NCI-H2196 treated with DMSO at 0.1 percent for 48 hours (cell line): ENCODE results near the gene MSI2.
A peak's percentile ranks its signal among the peaks of the same experiment; 100 is the strongest.

Experiments used
- DNase-seq: peaks from one replicate; lab custom pipeline; 2025; ENCODE audit not compliant: unreplicated experiment; lab: John Stamatoyannopoulos, UW

Gene MSI2

DNA sequence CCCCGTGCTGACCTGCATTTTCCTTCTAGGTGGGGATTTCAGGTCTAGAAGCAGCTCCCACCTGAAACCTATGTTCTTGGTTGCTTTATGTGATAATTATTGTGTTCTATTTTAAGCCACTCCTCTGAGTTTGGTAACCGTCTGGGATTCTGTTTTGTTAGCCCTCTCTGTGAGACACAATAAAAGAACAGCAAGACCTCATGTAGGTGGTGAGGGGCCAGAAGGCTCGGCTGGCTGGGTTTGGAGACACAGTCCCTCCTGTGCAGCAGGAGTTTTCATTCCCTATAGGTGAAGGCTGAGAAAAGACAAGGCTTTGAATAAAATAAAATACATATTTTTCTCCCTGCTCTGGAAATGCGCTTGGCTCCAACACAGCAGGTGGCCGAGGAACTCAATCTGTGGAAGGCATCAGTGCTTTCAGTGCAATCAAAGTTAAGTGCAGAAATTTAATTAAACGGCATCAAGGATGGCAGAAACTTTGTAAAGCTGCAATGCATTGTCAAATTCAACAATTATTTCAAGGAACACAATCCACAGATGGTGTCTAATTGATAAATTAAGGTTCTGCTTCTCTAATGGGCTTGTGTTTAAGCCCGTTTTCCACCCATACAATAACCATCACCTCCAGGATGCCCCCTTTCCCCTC, 107.8 kb downstream of the MSI2 start:
- no peak for DNase-seq

GRCh38 chr17:57365420-57365819, 109.1 kb downstream of the MSI2 start:
- no peak for DNase-seq

GRCh38 chr17:57366177-57366557, 109.8 kb downstream of the MSI2 start:
- DNase-seq: no peak

- peak; percentile 34 for DNase-seq
Observed at GRCh38 chr17:57366558-57367351, 110.4 kb downstream of the MSI2 start.

DNA sequence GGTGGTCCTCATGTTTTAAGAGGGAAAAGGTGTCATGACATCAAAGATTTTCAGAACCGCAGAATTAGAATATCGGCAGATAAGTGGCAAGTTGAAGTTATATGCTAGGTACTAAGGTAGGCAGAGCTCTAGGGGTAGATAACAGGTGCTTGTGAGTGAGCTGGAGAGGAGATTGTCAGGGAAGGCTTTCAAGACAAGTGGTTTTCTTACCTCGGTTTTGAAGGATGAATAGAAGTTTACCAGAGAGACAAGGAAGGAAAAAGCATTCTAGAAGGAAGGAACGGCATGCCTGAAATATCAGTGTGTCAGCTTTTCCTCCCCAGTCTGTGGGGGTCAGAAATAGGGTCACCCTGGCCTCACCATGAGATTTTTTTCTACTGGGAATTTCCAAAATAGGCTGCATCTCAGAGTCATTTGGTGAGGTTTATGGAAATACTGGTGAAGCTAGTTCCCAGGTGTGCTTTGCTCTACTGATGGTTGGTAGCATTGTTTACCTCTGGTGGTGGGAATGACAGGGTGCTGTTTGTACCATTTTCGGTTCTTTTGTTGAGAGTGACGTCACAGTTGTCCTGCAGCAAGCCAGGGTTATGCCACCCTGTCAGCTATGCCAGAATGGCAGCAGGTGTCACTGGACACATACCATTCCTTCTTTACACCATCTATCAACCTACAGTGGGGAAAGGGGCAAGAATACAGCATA, 112.5 kb downstream of the MSI2 start:
- no peak for DNase-seq

- DNase-seq: no peak
Observed at GRCh38 chr17:57369509-57369945, 113.2 kb downstream of the MSI2 start.

- DNase-seq: no peak
Observed at GRCh38 chr17:57370037-57370581, 113.8 kb downstream of the MSI2 start.

DNA sequence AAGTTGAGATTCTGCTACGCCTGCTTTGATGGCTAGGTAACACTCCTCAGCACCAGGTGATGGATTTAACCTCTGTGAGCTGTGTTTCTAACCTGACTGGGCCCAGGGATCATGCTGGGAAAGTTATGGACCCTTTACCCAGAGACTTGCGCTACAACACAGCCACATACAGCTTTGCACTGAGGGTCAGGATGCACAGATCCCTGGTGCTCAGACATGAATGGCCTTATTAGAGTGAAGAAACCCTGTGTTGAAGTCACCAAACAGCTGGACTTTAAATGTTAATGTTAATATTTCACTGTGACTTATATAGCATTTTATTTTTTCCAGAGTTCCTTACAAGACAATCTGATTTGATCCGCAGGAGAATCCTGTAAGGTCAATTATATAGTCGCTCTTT, 114.3 kb downstream of the MSI2 start:
- no peak for DNase-seq

DNA sequence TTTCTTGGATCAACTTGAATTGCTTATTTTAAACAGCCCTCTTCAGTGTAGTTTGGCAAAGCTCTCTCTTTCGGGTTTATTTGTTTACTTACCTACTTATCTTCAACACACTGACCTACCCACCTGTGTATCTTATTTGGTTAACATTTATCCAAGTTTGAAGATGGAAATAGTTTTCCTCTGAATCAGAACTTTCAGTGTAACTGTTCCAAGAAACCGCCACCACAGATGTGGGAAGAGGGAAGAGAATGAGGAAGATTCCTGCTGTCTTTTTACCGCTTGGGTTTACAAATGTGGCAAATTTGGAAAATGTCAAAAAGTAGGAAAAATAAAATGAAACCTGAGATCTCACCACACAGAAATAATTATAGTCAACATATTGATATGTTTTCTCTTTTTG, 115.8 kb downstream of the MSI2 start:
- peak; percentile 24 for DNase-seq

DNA sequence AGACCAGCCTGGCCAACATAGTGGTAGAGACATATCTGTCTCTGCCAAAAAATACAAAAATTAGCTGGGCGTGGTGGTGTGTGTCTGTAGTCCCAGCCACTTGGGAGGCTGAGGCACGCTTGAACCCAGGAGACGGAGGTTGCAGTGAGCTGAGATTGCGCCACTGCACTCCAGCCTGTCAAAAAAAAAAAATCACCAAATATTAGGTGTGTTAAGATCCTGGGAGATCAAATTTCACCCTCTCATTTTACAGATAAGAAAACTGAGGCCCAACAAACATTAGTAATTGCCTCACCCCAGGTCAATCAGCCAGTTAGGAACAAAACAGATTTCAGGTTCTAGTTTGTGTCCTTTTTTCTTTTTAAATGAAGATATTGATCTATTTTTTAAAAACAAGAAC, 116.7 kb downstream of the MSI2 start:
- DNase-seq: no peak

DNA sequence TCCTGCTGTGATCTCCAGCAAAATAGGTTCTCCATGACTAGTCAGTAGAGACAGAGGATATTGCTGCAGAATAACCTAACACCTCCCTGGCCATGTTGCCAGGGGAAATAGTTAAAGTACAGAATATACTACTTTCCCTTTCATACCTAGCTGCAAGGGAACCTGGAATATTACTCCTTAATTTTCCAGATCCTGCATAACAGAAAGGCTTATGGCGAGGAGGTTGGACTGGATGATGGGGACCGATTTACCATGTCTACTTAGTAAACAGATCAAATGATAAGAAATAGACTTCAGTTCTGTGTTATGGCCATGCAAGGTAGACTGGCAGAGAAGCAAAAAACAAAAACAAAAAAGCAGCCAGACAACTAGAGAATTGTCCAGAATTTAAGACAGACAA, 117.4 kb downstream of the MSI2 start:
- DNase-seq: no peak

- no peak for DNase-seq
Observed at GRCh38 chr17:57375040-57375769, 118.9 kb downstream of the MSI2 start.

DNA sequence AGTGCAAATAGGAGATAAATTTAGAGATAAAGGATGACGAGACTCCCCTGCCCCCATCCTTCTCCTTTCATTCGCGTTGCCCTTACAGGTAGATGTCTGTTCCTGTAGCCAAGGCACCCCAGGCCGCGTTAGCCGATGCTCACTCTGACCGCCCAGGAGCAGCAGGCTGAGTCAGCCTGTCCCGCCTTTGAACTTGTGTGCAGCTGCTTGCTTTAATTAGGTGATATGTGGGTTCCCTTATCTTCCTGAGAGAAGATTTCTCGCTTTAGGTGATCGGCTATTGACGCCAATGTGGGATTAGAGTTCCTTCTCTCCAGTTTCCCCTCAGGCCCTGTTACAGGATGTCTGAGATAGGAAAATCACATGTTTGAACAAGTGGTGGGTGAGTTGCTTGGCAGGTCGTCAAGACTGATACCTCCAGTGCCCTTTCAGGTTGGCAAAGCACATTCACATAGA, 119.5 kb downstream of the MSI2 start:
- no peak for DNase-seq

- DNase-seq: no peak
Observed at GRCh38 chr17:57377094-57377493, 120.8 kb downstream of the MSI2 start.

DNA sequence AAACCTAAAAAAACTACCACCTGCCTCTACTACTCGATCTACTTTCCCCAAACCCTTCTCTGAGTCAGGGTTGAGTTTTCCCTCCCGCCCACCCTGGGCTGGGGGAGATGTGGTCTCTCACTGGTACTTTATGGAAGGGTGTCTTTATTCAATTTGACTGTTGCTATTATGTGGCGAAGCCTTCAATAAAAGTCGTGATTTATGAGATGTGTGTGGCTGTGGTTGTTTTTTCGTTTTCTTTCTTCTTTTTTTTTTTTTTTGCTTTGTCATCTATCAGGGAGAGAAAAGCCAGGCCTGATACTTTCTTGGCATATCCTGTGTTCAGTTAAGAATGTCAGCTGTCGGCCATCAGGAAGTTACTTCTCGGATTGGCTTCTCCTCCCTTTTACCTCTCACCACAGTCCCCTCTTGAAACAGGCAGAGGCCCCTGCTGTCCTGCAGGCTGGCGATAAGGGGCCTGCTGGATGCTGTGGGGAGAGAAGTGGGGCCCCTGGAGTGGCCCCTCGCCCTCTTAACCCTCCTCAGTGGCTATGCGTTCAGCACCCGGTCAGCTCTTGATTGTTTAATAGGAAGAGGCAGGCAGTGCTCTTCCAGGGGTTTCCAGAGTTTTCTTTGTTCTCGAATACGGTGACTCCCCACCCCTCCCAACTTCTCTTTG, 123.0 kb downstream of the MSI2 start:
- DNase-seq: no peak

DNA sequence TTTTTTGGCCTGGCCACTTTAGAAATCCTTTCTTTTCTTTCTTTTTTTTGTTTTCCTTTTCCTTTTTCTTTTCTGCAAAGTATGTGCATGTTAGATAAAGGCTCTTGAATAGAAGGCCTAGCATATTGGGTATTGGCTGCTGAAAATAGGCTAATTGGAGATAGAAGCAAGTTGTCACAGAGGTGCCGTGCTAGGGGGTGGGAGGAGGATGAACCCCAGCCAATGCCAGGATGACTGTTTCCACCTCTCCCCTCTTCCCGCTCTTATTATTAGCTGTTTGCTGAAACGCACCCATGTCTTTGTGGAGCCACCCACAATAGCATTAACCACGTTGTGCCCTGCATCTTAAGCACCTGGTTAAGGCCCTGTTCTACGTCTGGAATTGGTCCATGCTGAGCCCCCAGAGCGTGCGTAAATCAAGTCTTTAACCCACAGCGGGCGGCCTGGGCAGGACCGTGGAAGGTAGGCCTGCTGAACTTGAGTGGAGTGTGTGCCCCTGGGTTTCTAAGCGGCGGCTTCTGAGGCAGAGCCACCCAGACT, 123.6 kb downstream of the MSI2 start:
- no peak for DNase-seq

- no peak for DNase-seq
Observed at GRCh38 chr17:57381498-57381897, 125.2 kb downstream of the MSI2 start.

- no peak for DNase-seq
Observed at GRCh38 chr17:57384219-57384618, 127.9 kb downstream of the MSI2 start.

- DNase-seq: no peak
Observed at GRCh38 chr17:57385975-57386374, 129.7 kb downstream of the MSI2 start.

GRCh38 chr17:57387575-57387974, 131.3 kb downstream of the MSI2 start:
- no peak for DNase-seq
